Dermis blood vessel endothelial cell (primary cell): ENCODE results near the gene DTNA. TPM values are rescaled to one million over a fixed set of nuclear protein-coding genes. Genes with fewer than 3 reads are reported as not detected.
"Not testable (repeated sequence)": the region's sequence is repeated elsewhere in the genome, so short reads cannot be mapped to it uniquely, and the experiment has no call there.

Experiments
- DNase-seq: peaks from one replicate; pipeline ENCODE4 v3.0.0; 2010
- total RNA-seq: library from RNA; depleted of rRNA; stranded (reverse); fragments of >200 nt; gene quantifications from 2 replicates; pipeline ENCODE4 v1.2.3, GENCODE V29; 2014

The DTNA gene
- total RNA-seq, 1 donor from 2014 or later = 2.9 TPM

DNA sequence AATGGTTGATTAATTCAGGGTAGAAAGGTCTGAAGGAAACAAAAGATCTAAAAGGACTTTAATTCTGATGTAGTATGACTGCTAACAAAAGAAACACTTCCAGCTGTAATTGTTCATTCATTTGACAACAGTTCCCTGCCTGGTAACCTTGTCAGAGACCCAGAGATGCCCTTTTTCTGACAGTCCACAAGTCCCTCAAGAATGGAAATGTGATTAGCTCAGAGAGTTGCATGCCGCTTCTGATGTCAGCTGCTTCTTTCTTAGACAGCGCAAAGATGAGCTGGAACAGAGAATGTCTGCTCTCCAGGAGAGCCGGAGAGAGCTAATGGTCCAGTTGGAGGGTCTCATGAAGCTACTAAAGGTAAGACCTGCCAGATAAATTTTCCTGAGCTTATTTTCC, 153.6 kb downstream of the DTNA start:
- no peak for DNase-seq

DNA sequence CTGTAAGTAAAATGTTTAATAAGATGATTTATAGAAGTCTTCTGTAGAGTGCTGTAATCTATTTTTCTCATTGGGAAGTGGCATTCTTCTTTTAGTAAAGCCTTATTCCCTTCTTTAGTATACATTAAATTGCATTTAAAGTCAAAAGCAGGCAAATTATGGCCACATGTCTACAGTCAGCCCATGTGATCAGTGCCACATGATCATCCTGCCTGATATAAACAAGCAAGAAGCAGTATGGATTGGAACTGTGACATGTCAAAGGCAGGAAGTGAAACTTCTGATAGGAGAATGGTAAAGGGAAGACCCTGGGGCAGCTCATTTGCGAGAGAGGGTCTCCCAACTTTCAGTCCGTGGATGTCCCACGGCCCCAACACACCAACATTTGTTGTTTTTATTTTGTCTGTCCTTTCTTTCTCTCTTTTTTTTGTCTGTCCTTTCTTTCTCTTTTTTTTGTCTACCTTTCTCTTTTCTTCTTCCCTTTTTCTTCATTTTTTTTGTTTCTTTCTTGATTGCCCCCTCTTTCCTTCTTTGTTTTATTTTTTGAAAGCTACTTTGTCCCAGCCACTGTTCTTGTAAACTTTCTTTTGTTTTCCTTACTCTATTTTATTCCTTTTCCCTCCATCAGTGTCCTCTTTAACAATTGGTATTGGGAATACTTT, 154.9 kb downstream of the DTNA start:
- DNase-seq = no peak

DNA sequence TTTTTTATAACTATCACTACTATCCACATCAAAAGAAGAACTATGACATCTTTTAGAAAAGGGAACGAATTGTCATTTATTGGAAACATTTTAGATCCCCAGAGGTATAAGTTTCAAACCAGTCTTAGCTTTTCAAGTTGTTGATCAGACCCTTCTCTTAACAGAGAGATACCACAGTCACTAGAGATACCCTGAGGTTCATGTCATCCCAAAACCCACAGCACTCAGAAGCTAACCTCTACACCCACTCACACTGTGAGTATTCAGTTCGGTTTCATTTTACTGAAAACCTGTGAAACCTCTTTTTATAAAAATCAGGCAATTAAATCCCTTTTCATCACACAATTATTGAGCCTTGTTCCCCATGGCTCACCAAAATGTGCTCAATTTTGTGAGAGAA, 156.2 kb downstream of the DTNA start:
- DNase-seq = no peak

DNA sequence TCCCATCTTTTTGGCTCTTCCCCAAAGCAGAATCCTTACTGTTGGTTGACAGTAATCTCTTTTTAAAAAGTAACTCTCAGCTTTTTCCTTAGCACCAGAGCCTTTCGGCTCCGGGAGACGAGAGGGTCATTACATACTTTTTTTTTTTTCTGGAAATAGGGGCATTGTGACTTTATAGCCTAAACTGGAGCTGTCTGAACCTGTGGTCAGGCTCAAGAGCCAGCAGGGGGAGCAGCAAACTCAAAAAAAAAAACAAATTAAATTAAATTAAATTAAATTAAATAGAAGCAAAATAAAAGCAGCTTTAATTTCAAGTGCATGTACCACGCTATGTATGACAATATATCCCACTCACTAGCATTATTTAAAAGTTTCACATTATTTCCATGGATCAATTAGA, 156.6 kb downstream of the DTNA start:
- peak; percentile 41 for DNase-seq

DNA sequence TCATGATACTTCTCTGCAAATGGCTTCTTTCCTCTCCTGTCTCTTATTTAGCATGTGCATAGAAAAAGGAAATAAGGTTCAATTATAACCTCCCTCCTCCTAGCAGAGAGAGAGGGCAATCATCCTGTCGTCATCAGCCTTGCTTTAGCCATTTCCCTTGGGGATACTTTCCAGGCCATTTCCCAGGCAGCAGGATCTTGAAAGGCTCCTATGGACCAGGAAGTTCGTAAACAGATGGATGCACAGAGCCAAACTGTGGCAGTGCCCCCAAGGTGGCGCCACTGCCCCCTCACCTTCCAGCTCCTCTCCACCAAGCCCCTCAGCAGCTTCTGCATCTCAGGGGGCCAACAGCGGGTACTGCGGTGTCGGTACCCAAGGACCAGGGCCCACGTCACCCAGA, 157.4 kb downstream of the DTNA start:
- peak; percentile 24 for DNase-seq

DNA sequence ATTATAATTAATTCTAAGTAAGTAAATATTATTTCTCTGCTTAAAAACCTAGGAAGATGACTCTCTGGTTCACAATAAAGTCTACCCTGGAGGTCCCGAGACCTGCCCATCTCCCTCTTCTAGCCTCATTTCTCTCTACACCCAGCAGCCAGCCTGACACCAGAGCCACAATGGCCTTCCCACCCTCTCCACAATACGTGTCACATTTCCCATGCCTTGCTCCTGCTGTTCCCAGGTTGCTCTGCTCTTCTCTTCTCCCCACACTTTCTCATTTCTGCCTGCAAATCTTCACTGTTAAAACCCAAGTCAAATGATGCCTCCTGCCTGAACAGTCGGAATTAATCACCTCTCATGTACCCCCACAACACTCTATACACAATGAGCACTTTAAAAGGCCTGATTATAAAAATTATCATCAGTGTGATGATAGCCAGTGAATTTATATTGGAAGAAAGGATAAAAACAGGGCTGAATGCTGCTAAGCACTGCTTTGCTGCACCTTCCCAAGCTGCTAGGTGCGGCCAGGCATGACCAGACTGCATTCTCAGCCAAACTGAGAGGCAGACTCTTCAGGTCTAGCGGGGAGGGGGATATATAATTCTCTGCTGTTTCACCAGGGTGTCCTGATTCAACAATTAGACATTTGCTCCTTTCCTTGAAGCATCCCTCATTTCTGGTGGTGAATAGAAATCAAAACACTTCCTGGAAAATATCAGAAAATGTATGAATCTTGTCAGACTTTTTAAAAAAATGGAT, 160.6 kb downstream of the DTNA start:
- DNase-seq = no peak

DNA sequence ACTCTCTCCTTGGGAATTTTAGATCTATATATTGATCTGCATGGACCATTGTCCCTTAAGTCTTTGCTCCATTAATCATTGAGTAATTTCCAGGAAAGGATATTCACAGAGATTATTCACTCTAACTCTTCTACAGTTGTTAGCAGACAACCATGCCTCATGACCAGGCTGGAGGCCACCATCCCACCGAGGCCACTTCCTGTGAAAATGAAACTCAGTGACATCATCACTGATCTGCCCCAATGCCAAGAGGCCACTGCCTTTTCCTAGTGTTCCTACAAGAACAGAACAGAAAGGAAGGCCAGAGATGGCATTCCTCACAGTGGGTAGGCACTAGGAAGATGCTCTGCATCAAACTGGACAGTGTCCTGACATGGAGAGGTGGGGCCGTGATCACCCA, 161.3 kb downstream of the DTNA start:
- peak; percentile 3 for DNase-seq

DNA sequence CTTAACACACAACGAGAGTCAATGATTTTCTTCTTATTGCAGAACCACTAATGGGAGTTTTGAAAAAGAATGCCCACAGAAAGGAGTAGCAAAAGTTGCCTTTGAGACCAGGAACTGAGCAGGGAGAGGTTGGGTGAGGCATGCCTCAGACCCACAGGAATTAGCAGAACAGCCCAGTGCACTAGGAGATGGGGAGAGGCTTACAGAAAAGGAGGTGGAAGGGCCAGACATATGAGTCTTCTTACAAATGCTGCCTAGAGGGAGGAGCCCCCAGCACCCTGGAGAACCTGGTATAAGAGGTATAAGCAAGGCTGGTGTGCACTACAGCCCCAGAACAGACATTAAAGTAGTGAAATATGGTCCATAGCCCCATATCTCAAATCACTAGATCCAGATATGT, 162.0 kb downstream of the DTNA start:
- no peak for DNase-seq

DNA sequence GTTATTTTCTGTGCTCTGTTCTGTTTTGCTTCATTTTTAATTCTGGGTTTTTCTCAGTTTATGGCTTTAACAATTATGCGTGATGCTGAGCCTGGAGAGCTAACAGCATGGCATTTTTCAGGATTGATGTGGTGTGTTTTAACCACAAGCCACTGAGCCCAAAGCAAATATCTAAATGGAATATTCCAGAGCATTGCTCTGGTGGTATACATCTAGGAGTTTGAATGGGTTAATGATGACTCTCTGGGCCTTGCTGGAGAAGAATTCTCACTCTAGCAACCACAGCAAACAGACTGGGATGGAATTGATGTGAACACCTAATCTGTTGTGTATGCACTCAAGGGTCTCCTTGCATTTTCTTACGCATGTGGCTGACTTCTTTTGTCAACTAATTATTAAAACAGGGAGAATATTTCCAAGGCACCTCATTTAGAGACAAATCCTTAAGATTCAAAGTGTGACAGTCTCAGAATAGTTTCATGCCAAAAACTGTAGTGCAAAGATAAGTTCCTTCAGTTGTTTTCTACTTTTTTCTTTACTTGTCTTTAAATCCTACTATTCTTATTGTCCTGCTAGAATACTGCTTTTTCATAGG, 164.0 kb downstream of the DTNA start:
- DNase-seq = no peak

DNA sequence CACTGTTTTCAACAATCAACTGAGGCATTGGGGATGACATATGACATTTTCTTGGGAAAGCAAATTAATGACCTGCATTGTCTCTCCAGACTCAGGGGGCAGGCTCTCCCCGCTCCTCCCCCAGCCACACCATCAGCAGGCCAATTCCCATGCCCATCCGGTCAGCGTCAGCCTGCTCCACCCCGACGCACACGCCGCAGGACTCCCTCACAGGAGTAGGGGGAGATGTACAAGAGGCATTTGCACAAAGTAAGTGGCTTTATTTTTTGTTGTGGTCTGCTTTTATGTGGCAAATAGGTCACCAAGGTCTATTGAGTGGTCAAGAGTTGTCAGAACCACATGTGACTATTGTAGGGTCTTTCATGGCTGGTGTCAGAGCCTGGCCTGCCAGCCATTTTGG, 165.1 kb downstream of the DTNA start:
- DNase-seq = no peak

DNA sequence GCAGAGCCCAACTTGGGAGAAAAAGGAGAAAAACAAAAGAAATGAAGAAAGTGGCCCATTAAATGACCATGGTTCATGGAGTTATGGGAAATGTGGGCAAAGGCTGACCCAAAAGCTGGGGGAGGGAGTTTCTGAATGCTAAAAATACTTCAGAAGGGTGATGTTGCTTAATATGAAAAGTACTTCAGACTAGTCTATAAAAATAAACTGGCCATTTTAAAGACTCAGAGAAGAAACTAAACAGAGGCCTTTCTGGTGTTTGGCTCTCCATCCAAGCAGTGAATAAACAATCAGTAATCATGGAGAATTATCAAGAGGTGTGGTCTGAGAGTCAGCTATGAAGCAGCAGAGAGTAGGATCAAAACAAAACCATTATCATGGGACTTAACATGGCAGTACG, 170.3 kb downstream of the DTNA start:
- no peak for DNase-seq

DNA sequence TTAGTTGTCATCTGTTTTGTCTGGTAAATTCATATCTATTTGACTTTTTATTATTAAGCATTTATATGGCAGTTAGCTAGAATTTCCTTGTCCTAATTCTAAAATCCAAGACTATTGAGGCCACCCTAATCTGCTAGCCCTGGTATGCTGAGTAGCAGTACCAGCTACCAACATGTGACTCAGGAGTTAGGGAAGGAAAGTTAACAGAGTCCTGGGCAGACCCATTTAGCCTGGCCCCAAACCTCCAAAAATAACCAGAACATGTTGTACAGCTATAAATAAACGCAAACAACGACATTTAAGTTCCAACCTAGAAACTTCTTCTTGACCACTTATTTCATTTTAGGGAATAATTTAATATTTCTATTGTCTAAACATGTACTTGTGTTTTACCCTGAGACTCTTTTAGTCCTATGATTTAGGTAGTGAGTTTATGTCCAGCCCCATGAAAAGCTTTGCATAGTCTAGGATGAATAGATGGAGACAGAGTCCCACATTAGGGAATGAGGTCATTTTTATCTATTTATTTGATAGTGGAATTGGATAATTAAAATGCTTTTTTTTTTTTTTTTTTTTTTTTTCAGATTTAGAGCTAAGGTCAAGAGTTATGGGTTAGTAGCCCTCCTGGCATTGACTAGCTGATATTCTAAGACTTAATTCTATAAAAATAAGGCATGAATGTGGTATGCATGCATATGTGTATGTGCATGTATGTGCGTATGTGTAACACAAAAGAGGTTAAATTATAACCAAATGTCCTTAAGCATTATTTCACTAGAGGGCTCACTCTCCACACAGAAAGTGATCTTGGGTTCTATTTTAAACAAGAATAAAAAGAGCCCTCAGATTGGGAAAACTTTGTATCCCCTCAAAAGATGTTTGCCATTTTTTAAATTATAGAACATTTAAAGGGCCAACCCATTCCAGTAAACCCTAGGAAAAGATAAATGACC, 171.1 kb downstream of the DTNA start:
- no peak for DNase-seq

DNA sequence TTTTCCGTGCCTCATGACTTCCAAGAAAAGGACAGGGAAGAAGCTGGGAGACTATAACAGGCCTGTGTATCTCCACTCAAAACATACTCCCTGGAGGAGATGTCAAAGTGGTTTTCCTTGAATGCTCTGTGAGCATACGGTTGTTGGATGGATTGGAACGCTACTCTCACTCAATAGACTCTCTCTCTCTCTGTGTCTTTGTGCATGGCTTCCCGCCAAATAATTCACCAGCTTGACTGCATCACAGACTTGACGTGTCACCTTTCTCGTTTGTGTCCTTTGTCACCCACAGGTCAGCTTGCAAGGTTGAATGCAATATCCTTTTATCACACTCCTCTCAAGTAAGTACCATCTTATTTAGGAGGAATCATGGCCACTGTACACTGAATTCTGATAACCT, 174.3 kb downstream of the DTNA start:
- no peak for DNase-seq

DNA sequence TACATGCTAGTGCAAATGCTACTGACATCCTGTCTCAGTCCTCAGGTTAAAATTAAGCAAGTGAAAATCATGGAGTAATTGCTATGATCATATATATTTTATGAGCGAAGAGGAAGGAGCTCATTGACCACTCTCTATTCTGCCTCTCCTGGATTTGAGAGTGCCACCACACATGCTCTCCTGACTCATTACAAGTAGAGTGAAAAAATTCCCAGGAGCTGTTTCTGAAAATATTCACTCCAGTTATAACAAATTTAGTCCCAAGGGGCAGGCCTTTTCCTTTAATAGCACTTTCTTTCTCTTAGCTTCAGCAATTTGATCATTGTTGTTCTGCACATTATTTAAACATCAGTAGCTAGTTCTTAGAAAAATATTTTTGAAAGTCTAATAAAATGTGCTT, 176.1 kb downstream of the DTNA start:
- no peak for DNase-seq

DNA sequence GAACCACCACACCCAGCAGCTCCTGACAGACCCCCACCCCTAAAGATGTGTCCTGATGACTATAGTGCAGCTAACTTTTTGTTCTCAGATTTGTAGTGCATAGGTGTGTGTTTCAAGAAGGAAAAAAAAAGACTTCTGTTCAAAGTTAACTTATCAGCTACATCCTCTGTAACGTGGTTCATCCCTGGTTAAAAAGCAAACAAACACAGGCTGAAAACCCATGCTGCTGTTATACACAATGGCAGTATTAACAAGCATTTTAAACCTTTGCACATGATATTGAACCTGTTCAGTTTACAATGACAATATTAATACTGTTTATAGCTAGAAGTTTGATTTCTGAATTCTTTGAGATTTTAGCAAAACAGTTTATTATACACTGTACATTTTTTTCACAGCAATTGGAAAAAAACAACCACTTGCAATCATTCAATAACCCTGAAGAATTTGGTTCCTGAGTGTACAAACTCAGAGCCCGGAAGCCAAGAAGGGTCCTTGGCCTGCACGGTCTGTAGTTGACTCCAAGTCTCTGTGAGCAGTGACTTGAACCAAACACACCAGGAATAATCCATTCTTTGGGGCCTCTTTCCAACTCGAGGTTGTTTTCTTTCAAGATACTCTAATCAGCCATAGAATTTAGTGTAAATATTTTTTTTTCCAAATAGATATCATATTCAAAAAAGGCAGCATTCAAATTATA, 177.9 kb downstream of the DTNA start:
- no peak for DNase-seq

DNA sequence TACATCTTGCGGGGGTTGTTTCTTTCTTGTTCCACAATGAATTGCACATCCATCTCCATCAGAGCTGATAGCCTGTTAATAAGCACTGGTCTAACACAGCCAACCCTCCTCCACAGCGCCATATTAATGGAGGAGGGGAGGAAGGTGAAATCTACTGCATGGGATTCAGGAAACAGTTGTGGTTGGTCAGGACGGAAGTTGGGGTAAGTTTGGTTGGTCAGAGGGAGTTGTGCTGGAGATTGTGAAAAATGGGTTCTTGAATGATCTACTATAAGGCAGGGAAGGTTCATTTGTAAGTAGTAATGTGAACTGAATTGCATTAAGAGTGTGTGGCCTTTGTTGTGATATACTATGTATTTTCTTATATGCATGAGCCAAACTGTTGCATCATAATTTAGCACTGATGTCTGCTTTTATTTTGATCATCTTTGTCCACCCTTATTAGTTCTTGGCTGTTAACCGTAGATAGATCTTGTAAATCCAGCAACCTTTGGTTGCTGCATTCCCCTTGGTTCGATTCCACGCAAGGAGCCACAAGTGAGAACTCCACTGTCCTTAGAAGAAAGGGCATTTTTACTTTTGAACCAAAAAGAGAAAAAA, 180.5 kb downstream of the DTNA start:
- no peak for DNase-seq

DNA sequence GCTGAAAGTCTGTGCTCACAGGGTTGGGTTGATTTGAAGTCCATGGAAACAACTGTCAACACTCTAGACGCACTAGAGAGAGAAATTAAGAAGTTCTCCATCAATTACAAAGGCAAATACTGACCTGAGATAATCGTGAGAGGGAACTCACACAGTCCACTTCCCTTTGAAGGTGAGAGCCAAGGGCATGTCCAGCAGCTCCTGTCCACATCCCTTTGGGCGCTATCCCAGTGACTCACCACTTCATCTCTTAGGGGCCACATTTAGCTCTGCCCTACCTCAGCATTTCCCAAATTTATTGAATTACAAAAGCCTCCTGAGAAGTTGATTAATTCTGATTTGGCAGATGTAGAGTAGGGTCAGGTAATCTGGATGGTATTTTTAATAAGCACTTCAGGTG, 182.3 kb downstream of the DTNA start:
- DNase-seq = no peak

DNA sequence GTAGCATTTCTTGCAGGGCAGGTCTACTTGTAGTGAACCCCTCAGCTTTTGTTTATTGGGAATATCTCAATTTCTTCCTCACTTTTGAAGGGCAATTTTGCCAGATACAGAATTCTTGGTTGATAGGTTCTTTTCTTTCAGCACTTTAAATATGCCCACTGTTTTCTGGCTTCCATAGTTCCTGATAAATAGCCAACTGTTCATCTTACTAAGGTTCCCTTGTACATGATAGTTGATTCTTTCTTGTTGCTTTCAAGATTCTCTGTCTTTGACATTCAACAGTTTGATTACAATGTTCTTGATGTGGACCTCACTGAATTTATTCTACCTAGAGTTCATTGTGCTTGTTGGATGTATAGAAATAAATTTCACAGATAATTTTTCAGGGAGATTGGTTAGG, 183.1 kb downstream of the DTNA start:
- no peak for DNase-seq

DNA sequence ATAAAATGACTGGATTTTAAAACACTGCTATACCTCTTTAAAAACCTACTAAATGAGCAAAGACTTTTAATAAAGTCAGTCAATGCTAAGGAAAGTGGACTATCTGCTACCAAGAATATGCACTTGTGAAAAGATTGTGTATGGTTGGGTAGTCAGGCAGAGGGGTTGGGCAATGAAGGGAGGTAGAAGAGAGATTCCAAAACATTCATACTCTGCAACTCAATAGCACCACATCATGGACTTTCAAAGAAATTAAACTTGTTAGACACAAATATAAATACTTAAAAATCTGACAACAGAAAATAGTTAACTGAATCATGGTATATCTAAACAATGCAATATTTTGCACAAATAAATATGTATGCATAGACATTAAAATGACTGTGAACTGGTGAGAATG, 191.2 kb downstream of the DTNA start:
- no peak for DNase-seq

DNA sequence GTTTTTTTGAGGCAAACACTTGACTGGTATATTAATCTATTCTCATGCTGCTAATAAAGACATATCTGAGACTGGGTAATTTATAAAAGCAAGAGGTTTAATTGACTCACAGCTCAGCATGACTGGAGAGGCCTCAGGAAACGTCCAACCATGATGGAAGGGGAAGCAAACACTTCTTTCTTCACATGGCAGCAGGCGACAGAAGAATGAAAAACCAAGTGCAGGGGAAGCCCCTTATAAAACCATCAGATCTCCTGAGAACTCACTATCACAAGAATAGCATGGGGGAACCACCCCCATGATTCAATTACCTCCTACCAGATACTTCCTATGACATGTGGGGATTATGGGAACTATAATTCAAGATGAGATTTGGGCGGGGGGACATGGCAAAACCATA, 194.9 kb downstream of the DTNA start:
- DNase-seq = no peak

DNA sequence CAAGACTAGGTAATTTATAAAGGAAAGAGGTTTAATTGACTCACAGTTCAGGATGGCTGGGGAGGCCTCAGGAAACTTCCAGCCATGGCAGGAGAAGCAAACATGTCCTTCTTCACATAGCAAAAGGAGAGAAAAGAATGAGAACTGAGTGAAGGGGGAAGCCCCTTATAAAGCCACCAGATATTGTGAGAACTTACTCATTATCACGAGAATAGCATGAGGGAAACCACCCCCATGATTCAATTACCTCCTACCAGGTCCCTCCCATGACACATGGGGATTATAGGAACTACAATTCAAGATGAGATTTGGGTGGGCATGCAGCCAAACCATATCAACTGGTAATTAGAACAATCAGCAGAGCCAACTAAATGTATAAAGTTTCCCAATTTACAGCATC, 196.9 kb downstream of the DTNA start:
- DNase-seq = not testable (repeated sequence)
